Measurements from ENCODE around the gene ASAP3.

DNA sequence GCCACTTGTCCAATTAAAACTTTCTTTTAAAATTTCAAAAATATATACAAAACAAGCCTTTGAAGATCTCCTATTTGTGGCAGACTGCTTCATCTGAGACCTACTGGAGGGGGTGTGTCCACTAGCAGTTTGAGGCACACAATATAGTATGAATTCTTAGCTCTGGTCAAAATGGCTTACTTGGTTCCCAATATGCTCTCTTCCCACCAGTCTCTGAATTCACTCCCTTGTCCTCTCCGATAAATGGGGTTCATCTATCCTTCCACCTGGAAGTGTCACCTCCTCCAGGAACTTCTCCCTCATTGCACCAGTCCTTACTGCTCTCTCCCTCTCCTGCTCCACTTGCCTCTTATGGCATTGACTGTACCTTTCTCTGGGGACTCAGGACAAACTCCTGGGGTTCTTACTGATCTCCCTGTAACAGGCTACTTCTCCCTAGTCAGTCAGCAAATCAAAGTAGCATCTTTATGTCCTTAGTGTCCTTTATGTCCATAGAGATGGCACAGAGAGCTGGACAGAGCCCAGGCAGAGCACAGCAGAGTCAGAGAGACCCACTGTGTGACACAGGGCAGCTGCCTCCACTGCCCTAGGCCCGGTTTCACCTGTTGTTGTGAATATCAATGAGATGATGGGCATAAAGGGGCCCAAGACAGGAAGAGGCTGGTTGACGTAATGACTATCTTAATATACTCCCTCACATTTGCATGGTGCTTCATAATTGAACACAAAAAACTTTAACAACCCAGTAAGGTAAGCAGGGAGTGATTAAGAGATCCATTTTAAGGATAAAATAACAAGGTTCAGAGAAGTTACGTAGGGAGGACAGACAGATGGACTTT lies 3.6 kb downstream of the ASAP3 start:
- no peak for TF ChIP-seq ZNF253 (CRISPR knock-in tag; conservative IDR thresholded peaks at IDR 0.05)
- TF ChIP-seq, protein P1, sequence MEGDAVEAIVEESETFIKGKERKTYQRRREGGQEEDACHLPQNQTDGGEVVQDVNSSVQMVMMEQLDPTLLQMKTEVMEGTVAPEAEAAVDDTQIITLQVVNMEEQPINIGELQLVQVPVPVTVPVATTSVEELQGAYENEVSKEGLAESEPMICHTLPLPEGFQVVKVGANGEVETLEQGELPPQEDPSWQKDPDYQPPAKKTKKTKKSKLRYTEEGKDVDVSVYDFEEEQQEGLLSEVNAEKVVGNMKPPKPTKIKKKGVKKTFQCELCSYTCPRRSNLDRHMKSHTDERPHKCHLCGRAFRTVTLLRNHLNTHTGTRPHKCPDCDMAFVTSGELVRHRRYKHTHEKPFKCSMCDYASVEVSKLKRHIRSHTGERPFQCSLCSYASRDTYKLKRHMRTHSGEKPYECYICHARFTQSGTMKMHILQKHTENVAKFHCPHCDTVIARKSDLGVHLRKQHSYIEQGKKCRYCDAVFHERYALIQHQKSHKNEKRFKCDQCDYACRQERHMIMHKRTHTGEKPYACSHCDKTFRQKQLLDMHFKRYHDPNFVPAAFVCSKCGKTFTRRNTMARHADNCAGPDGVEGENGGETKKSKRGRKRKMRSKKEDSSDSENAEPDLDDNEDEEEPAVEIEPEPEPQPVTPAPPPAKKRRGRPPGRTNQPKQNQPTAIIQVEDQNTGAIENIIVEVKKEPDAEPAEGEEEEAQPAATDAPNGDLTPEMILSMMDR (IDR thresholded peaks at IDR 0.05 in 2 of 3, conservative IDR thresholded peaks at IDR 0.05 in 1 of 3; ENCODE audit: insufficient read depth in 2 of 3, low read depth in 1 of 3, low read length in 3 of 3) = no peak
- no peak for TF ChIP-seq ZBTB8A (IDR thresholded peaks at IDR 0.05; ENCODE audit: partially characterized antibody)
- no peak for TF ChIP-seq ZNF146 (CRISPR knock-in tag; IDR thresholded peaks at IDR 0.05; ENCODE audit: unreplicated experiment)
